GM12878 (cell line): ENCODE results near the gene SPTY2D1. TPM values are rescaled to one million over a fixed set of nuclear protein-coding genes. Genes with fewer than 3 reads are reported as not detected.
A peak's percentile ranks its signal among the peaks of the same experiment; 100 is the strongest.

Experiments
- ATF7 ChIP-seq: fragments of 450-650 bp; IDR thresholded peaks from 2 replicates; pipeline ENCODE4 v1.6.1; 2016; ENCODE audit warnings: low read depth, mild to moderate bottlenecking
- BCL11A ChIP-seq: IDR thresholded peaks from 2 replicates; pipeline ENCODE4 v1.6.1; 2011; ENCODE audit warnings: low read depth, low read length
- CBFB ChIP-seq: IDR thresholded peaks from 2 replicates; pipeline ENCODE4 v1.6.1; 2016; ENCODE audit warnings: antibody characterized with exemption, low read depth
- CHD1 ChIP-seq: IDR thresholded peaks from 2 replicates; pipeline ENCODE4 v1.6.1; 2012; ENCODE audit warnings: low read depth, low read length, improper control_type of control experiment
- DPF2 ChIP-seq: fragments of 450-650 bp; IDR thresholded peaks from 2 replicates; pipeline ENCODE4 v1.6.1; 2017; ENCODE audit warnings: mild to moderate bottlenecking
- ELK1 ChIP-seq: IDR thresholded peaks from 2 replicates; pipeline ENCODE4 v1.6.1; 2012; ENCODE audit warnings: low read depth, low read length, improper control_type of control experiment
- EP300 ChIP-seq, 2 experiments: fragments of 150-350 bp in 1 of 2; IDR thresholded peaks; 2 replicates each; pipeline ENCODE4 v1.6.1; 2011 to 2012; ENCODE audit warnings: low read depth in 2 of 2, low read length in 2 of 2, borderline replicate concordance in 1 of 2, improper control_type of control experiment in 1 of 2, inconsistent platforms in 1 of 2; ENCODE audit not compliant: control insufficient read depth in 1 of 2
- FOXM1 ChIP-seq: IDR thresholded peaks from 2 replicates; pipeline ENCODE4 v1.6.1; 2012; ENCODE audit warnings: low read depth, mild to moderate bottlenecking, inconsistent platforms, low read length, moderate library complexity
- IRF3 ChIP-seq: fragments of 450-650 bp; IDR thresholded peaks from 2 replicates; pipeline ENCODE4 v1.6.1; 2014; ENCODE audit warnings: mild to moderate bottlenecking
- JUND ChIP-seq: IDR thresholded peaks from 2 replicates; pipeline ENCODE4 v1.6.1; 2012; ENCODE audit warnings: low read depth, mild to moderate bottlenecking, low read length, improper control_type of control experiment, moderate library complexity
- KAT2A ChIP-seq: conservative IDR thresholded peaks from 2 replicates; pipeline ENCODE4 v1.6.1; 2011; ENCODE audit warnings: low read depth, low read length; ENCODE audit not compliant: control insufficient read depth
- MEF2A ChIP-seq: IDR thresholded peaks from 2 replicates; pipeline ENCODE4 v1.6.1; 2011; ENCODE audit warnings: low read depth, mild to moderate bottlenecking, low read length, moderate library complexity; ENCODE audit not compliant: insufficient read depth
- MYC ChIP-seq: IDR thresholded peaks from 2 replicates; pipeline ENCODE4 v1.6.1; 2011; ENCODE audit warnings: mild to moderate bottlenecking, low read length, moderate library complexity, inconsistent platforms; ENCODE audit not compliant: insufficient read depth, insufficient replicate concordance, insufficient read length, severe bottlenecking
- NR2C1 ChIP-seq: fragments of 450-650 bp; IDR thresholded peaks from 2 replicates; pipeline ENCODE4 v1.6.1; 2017; ENCODE audit warnings: antibody characterized with exemption, mild to moderate bottlenecking, moderate library complexity
- PML ChIP-seq: IDR thresholded peaks from 2 replicates; pipeline ENCODE4 v1.6.1; 2012; ENCODE audit warnings: low read length, inconsistent platforms
- POLR2AphosphoS2 ChIP-seq: IDR thresholded peaks from 2 replicates; pipeline ENCODE4 v1.6.1; 2011; ENCODE audit warnings: low read depth, mild to moderate bottlenecking, low read length, improper control_type of control experiment, moderate library complexity
- RBBP5 ChIP-seq: fragments of 200-600 bp; sonication (generic); conservative IDR thresholded peaks from 2 replicates; pipeline ENCODE4 v1.6.1; 2016
- SMAD5 ChIP-seq: IDR thresholded peaks from 2 replicates; pipeline ENCODE4 v1.6.1; 2016; ENCODE audit warnings: antibody characterized with exemption, low read depth
- SPI1 ChIP-seq: IDR thresholded peaks from 2 replicates; pipeline ENCODE4 v1.6.1; 2011; ENCODE audit warnings: low read depth, mild to moderate bottlenecking, low read length, moderate library complexity, borderline replicate concordance; ENCODE audit not compliant: insufficient read depth
- SREBF2 ChIP-seq: IDR thresholded peaks from 2 replicates; pipeline ENCODE4 v1.6.1; 2012; ENCODE audit warnings: mild to moderate bottlenecking, low read length
- SRF ChIP-seq, 2 experiments: IDR thresholded peaks; 2 replicates each; pipeline ENCODE4 v1.6.1; 2011; ENCODE audit warnings: low read depth in 2 of 2, low read length in 2 of 2, mild to moderate bottlenecking in 1 of 2, moderate library complexity in 1 of 2
- STAT1 ChIP-seq: fragments of 450-650 bp; conservative IDR thresholded peaks from 2 replicates; pipeline ENCODE4 v1.6.1; 2014; ENCODE audit warnings: antibody characterized with exemption, mild to moderate bottlenecking
- SUPT20H ChIP-seq: IDR thresholded peaks from 2 replicates; pipeline ENCODE4 v1.6.1; 2011; ENCODE audit warnings: low read depth, mild to moderate bottlenecking, low read length, moderate library complexity, borderline replicate concordance; ENCODE audit not compliant: control insufficient read depth
- TCF7 ChIP-seq: IDR thresholded peaks from 2 replicates; pipeline ENCODE4 v1.6.1; 2014; ENCODE audit warnings: antibody characterized with exemption, borderline replicate concordance
- WRNIP1 ChIP-seq: IDR thresholded peaks from 2 replicates; pipeline ENCODE4 v1.6.1; 2011; ENCODE audit warnings: low read depth, low read length, improper control_type of control experiment, borderline replicate concordance
- YY1 ChIP-seq: IDR thresholded peaks from 2 replicates; pipeline ENCODE4 v1.6.1; 2011; ENCODE audit warnings: low read depth, mild to moderate bottlenecking, low read length
- ZBED1 ChIP-seq: IDR thresholded peaks from 2 replicates; pipeline ENCODE4 v1.6.1; 2016; ENCODE audit warnings: borderline replicate concordance
- ZNF207 ChIP-seq: fragments of 450-650 bp; IDR thresholded peaks from 2 replicates; pipeline ENCODE4 v1.6.1; 2014; ENCODE audit warnings: antibody characterized with exemption, mild to moderate bottlenecking, borderline replicate concordance
- ZNF274 ChIP-seq: IDR thresholded peaks from one replicate; pipeline ENCODE4 v1.8.0; 2011; ENCODE audit not compliant: insufficient read length, insufficient read depth
- ZNF384 ChIP-seq: IDR thresholded peaks from 2 replicates; pipeline ENCODE4 v1.6.1; 2012; ENCODE audit warnings: low read depth, mild to moderate bottlenecking, low read length, improper control_type of control experiment, borderline replicate concordance
- ZZZ3 ChIP-seq: IDR thresholded peaks from 2 replicates; pipeline ENCODE4 v1.6.1; 2011; ENCODE audit warnings: low read depth; ENCODE audit not compliant: control insufficient read depth, insufficient read length
- polyA plus RNA-seq, 11 experiments: library from polyadenylated mRNA; depleted of rRNA in 4 of 11; unstranded in 6 of 11; stranded (reverse) in 5 of 11; fragments of >200 nt; fragmentation: Nextera tagmentation in 4 of 11; fragmentation: Illumina TruSeq in 1 of 11; extraction: Ambion mirVana in 4 of 11; extraction: Trizol in 1 of 11; gene quantifications; 1 replicate in 1 of 11; 2 replicates in 10 of 11; pipeline versions ENCODE4 v1.2.1 to v1.2.3, GENCODE V29; 2011 to 2016; ENCODE audit warnings: inconsistent platforms in 2 of 11, missing spikeins in 2 of 11, low read depth in 1 of 11
- total RNA-seq, 4 experiments: library from RNA; depleted of rRNA in 3 of 4; stranded (reverse); fragments of >200 nt in 3 of 4; fragmentation: Illumina TruSeq in 1 of 4; extraction: Trizol in 1 of 4; gene quantifications; 2 replicates each; pipeline versions ENCODE4 v1.2.1 to v1.2.3, GENCODE V29; 2013 to 2021

Gene SPTY2D1
- total and polyA plus RNA-seq, 10 of the 15 experiments (the other 5 are each of a cell fraction or from before 2014, with no cell fraction given) = 4.6 to 31.1 (median 15.5) TPM

GRCh38 chr11:18634140-18635032 lies at the start of gene SPTY2D1 (continued):
- TF ChIP-seq CBFB (peak; percentile 79), SRF (IDR thresholded peaks at IDR 0.05; ENCODE audit: low read depth in 2 of 2, low read length in 2 of 2) (peak; percentile 39 to 86; a peak in 3 of 4 replicates), KAT2A (no peak), SREBF2 (no peak), TCF7 (no peak), ELK1 (peak; percentile 89), ZZZ3 (no peak), PML (peak; percentile 98), SMAD5 (peak; percentile 76; the same call in 1 of the 2 replicates), IRF3 (no peak), SUPT20H (no peak), RBBP5 (no peak), ATF7 (peak; percentile 45; the same call in 1 of the 2 replicates), DPF2 (no peak), CHD1 (no peak), FOXM1 (no peak), EP300 (IDR thresholded peaks at IDR 0.05; ENCODE audit: borderline replicate concordance in 1 of 2, control insufficient read depth in 1 of 2, low read depth in 2 of 2, low read length in 2 of 2) (no peak; a peak in 1 of 4 replicates), SPI1 (0 out of 2 replicates have a peak, but pooled peaks have one; percentile 23), POLR2AphosphoS2 (peak; percentile 83; the same call in 1 of the 2 replicates), ZBED1 (no peak), ZNF274 (no peak), YY1 (peak; percentile 44; the same call in 1 of the 2 replicates), MEF2A (no peak), ZNF207 (no peak; the same call in 1 of the 2 replicates), NR2C1 (peak; percentile 31; the same call in 1 of the 2 replicates), BCL11A (peak; percentile 31; the same call in 1 of the 2 replicates), WRNIP1 (no peak), MYC (no peak), ZNF384 (no peak), STAT1 (no peak), JUND (no peak)
